GM10266 (cell line): Measurements from ENCODE around the gene ZCWPW1.

Experiments used
- DNase-seq: peaks from one replicate; pipeline ENCODE4 v3.0.0; 2012; ENCODE audit errors: extremely low spot score
- TF ChIP-seq, protein P1 (sequence below): IDR thresholded peaks from 2 replicates; pipeline ENCODE4 v1.5.1; 2012; ENCODE audit warnings: mild to moderate bottlenecking, low read depth; ENCODE audit not compliant: control insufficient read depth, insufficient read depth; ENCODE audit errors: missing control alignments

The ZCWPW1 gene

DNA sequence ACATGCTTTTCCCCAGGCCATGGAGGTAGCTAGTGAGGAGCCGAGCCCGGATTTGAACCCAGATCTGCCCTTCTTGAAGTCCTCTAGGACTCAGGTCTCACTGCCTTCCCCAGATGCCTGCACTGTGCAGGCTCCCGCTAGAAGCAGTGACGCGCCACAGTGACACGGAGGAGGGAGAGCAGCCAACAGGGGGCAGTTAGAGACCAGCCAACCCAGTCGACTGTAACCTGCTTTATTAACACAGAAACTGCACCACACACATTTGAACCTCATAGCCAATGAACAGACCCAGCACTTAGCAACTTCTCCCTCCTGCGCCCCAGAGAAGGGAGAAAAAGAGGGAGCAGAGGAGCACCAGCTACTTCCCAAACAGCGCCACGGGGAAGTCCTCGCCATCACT is 27.8 kb downstream of the ZCWPW1 start:
- no peak for DNase-seq
- TF ChIP-seq, protein P1, sequence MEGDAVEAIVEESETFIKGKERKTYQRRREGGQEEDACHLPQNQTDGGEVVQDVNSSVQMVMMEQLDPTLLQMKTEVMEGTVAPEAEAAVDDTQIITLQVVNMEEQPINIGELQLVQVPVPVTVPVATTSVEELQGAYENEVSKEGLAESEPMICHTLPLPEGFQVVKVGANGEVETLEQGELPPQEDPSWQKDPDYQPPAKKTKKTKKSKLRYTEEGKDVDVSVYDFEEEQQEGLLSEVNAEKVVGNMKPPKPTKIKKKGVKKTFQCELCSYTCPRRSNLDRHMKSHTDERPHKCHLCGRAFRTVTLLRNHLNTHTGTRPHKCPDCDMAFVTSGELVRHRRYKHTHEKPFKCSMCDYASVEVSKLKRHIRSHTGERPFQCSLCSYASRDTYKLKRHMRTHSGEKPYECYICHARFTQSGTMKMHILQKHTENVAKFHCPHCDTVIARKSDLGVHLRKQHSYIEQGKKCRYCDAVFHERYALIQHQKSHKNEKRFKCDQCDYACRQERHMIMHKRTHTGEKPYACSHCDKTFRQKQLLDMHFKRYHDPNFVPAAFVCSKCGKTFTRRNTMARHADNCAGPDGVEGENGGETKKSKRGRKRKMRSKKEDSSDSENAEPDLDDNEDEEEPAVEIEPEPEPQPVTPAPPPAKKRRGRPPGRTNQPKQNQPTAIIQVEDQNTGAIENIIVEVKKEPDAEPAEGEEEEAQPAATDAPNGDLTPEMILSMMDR, result no peak

DNA sequence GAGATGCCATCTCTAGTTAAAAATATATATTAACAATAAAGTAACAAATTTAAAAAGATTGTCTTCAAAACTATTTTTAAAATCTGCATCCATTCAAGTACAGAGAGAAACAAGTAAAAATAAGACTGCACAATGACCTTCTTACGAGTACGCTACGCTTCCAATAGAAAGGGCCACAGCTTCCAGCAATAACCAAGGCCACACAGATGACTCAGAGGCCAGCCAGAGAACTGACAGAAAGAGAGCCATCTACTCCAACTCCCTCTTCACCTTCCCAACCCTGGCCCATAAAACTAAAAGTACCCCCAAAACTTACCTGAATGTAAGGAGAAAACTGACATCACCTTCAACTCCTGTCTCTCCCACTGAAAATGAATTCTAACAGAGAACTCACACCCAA is 28.5 kb downstream of the ZCWPW1 start:
- no peak for DNase-seq
- TF ChIP-seq, protein P1, result no peak

DNA sequence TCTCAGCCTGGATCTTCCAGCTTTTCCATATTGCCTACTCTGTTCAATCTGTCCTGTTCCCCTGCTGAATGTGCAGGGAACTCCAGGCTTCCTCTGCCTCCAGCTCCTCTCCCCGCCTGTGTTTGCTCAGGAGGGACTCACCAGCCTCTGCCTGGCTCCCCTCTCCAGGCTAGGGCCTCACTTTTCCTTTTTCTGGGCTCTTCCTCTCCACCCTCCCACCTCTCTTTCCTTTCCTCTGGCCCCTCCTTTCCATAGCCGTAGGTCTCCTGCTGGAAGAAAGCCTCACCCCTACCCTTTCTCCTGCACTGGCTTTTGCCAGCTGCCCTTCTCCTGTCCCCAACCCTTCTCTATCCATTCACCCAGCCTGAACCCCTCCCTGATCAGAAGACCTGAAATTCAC is 30.3 kb downstream of the ZCWPW1 start:
- no peak for DNase-seq
- TF ChIP-seq, protein P1, result no peak

DNA sequence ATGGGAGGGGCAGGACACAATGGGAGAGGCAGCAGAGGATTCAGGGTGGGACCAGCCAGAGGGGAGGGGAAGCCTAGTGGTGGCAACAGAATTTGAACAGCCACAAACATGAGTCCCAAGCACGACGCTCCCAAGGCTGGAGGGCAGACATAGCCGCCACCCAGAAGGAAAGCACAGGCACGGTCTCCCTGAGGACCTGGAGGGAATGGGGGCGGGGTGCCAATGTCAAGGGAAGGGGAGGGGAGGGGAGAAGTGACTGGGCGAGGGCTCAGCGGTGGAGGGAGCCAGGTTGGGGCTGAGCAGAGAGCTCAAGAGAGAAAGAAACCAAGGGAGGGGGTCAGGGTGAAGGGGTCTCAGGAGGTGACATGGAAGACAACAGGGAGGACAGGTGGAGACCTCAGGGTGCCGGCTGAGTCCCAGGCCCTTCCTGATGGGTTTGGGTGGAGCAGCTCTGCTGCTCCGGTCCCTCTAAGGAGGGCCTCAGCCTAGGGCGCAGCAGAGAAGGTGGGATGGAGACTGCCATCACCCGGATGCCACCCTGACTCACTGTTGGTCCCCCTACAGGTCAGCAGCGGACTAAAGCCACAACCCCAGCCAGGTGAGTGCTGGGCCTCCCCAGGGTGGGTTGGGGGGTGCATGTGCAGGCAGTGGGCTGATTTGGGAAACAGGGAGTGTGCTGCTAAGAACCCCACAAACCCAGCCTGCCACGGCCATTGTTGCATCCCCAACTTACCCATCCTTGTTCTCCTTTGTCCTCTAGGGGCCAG is 31.0 kb downstream of the ZCWPW1 start:
- DNase-seq, result no peak
- TF ChIP-seq, protein P1, result no peak

DNA sequence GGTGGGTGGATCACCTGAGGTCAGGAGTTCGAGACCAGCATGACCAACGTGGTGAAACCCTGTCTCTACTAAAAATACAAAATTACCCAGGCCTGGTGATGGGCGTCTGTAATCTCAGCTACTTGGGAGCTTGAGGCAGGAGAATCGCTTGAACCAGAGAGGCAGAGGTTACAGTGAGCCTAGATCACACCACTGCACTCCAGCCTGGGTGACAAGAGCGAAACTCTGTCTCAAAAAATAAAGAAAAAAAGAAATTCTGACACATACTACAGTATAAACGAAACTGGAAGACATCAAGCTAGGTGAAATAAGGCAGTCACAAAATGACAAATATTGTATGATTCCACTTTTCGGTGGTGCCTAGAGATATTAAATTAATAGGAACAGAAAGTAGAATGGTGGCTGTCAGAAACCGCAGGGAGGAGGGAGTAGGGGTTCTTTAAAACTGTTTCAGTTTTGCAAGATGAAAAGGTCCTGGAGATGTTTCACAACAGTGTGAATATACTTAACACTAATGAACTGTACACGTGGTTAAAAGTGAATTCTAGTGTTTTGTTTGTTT is 32.0 kb downstream of the ZCWPW1 start:
- TF ChIP-seq, protein P1, result no peak
- DNase-seq, result peak; percentile 67

DNA sequence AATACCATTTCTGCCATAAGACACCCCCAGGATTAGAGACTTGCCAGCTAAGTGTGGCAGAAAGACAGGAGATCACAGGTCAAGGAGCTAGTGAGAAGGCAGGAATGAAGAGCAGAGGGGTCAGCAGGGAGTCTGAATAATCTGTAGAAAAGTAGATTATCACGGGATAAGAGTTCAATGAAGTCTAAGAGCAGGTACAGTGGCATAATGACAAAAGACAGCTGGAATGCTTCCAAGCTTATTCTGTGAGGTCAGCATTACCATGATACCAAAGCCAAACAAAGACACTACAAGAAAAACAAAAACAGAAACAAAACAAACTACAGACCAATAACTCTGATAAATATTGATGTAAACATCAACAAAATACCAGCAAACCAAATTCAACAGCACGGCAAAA is 34.4 kb downstream of the ZCWPW1 start:
- DNase-seq, result no peak
- TF ChIP-seq, protein P1, result no peak

DNA sequence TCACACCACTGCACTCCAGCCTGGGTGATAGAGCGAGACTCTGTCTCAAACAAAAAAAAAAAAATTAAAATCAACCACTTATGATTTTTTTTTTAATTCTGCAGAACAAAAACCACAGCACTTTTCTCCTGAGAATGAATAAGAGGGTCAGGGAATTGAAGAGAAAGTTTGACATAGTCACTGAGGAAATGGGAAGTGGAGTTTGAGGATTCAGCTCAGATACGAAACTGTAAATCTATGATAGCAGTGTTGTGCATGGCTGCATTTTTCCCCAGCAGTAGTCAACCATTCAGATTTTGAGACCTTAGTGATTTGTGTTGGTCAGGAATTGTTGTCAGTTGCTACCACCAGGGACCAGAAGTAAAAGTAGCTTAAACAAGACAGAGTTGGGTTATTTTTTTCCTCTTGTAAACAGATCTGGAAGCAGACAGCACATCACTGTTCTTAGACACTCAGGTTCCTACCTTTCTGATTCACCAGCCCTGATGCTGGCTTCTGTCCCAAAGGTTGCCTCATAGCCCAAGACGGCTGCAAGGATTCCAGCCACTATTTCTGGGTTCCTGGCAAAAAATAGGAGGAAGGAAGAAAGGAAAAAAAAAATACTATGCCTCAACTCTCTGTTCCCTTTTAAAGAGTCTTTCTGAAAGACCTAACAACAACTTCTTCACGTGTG is 35.1 kb downstream of the ZCWPW1 start:
- no peak for DNase-seq
- TF ChIP-seq, protein P1, result no peak
